Calu3 (cell line): ENCODE measurements around the gene SMG9. TPM values are rescaled to one million over a fixed set of nuclear protein-coding genes. Genes with fewer than 3 reads are reported as not detected.

Experiments used
- BruUV-seq: library from RNA; stranded (reverse); fragments of 400-500 nt; replicated peaks from 2 replicates; lab custom pipeline; 2021; lab: Mats Ljungman, UMichigan
- CTCF ChIA-PET: fragments of 300-600 bp; sonication (Branson Sonifier 250); formaldehyde crosslinking; loops from one replicate; lab custom pipeline; 2022; ENCODE audit warnings: antibody characterized with exemption; lab: Charles Lee
- DNase-seq: peaks from one replicate; pipeline ENCODE4 v3.0.0; 2022
- H3K27ac Mint-ChIP-seq: one replicate; pipeline ENCODE4 v1.8.0; 2022; ENCODE audit warnings: mixed read lengths; ENCODE audit not compliant: unreplicated experiment
- H3K27me3 Mint-ChIP-seq: one replicate; pipeline ENCODE4 v1.8.0; 2022; ENCODE audit warnings: mixed read lengths; ENCODE audit not compliant: unreplicated experiment
- H3K36me3 Mint-ChIP-seq: one replicate; pipeline ENCODE4 v1.8.0; 2022; ENCODE audit warnings: mild to moderate bottlenecking, moderate library complexity, mixed read lengths; ENCODE audit not compliant: insufficient read depth, unreplicated experiment
- H3K4me1 Mint-ChIP-seq: one replicate; pipeline ENCODE4 v1.8.0; 2022; ENCODE audit warnings: mild to moderate bottlenecking, low read depth, mixed read lengths; ENCODE audit not compliant: unreplicated experiment
- H3K4me3 Mint-ChIP-seq: one replicate; pipeline ENCODE4 v1.8.0; 2022; ENCODE audit warnings: mild to moderate bottlenecking, low read depth, moderate library complexity, mixed read lengths; ENCODE audit not compliant: unreplicated experiment
- H3K9me3 Mint-ChIP-seq: one replicate; pipeline ENCODE4 v1.8.0; 2022; ENCODE audit warnings: low read depth, mixed read lengths; ENCODE audit not compliant: unreplicated experiment
- CTCF ChIP-seq: fragments of 200-600 bp; IDR thresholded peaks from one replicate; pipeline ENCODE4 v1.8.0; 2022; ENCODE audit warnings: antibody characterized with exemption; ENCODE audit not compliant: unreplicated experiment
- intact Hi-C: fragments of 100-400 bp; cut with micrococcal nuclease; formaldehyde crosslinking; loops from one replicate; pipeline ENCODE4 v1.10.0; 2022; ENCODE audit not compliant: unreplicated experiment
- total RNA-seq: library from RNA; stranded (reverse); gene quantifications from 2 replicates; pipeline ENCODE4 v1.2.3, GENCODE V29; 2022

The SMG9 gene
- total RNA-seq, 1 experiment from 2014 or later = 85.5 TPM

GRCh38 chr19:43678512-43679261 lies 76.1 kb downstream of the SMG9 start:
- no peak overlapping the region for H3K27ac Mint-ChIP-seq
- DNase-seq = no peak
- BruUV-seq = no TSS peak
- H3K4me1 Mint-ChIP-seq = peaks cover 15% of the 10 kb centered on the region
- CTCF ChIA-PET = interaction anchor here (0.7 to 1.6 kb wide), 3 partner anchors 9 to 47 kb away, joined by 3 to 13 read pairs (median 5); partner anchors contain the start of gene PLAUR
- peaks cover 6% of the 10 kb centered on the region for H3K36me3 Mint-ChIP-seq
- no peaks in the 10 kb centered on the region for H3K9me3 Mint-ChIP-seq
- H3K4me3 Mint-ChIP-seq = no peak overlapping the region
- intact Hi-C loops = no loop called here
- TF ChIP-seq CTCF = no peak
- H3K27me3 Mint-ChIP-seq = no peaks in the 10 kb centered on the region

Other genes starting within 250 kb of the SMG9 start
- 44.8 and 48.4 TPM in 2 replicates for gene ETHE1, start 227.8 kb downstream of the SMG9 start, total RNA-seq
- gene ZNF575, start 221.8 kb downstream of the SMG9 start, total RNA-seq = 2.2 and 2.8 TPM in 2 replicates
- gene XRCC1, start 179.4 kb downstream of the SMG9 start, total RNA-seq = 55.8 and 56.8 TPM in 2 replicates
- gene PINLYP, start 179.2 kb downstream of the SMG9 start, total RNA-seq = 0.17 and 0.76 TPM in 2 replicates
- gene IRGQ, start 158.8 kb downstream of the SMG9 start, total RNA-seq = 34.2 and 36.1 TPM in 2 replicates
- 19.4 and 20.7 TPM in 2 replicates for gene ZNF576, start 158.4 kb downstream of the SMG9 start, total RNA-seq
- gene SRRM5, start 142.9 kb downstream of the SMG9 start, total RNA-seq = 1.9 and 2.0 TPM in 2 replicates
- gene ZNF428, start 135.3 kb downstream of the SMG9 start, total RNA-seq = 32.8 and 33.2 TPM in 2 replicates
- 14.5 and 17.5 TPM in 2 replicates for gene CADM4, start 115.1 kb downstream of the SMG9 start, total RNA-seq
- gene PLAUR, start 84.8 kb downstream of the SMG9 start, total RNA-seq = 78.2 and 147 TPM in 2 replicates
- gene IRGC, start 38.9 kb downstream of the SMG9 start, total RNA-seq = not detected in 2 replicates
- 147 and 152 TPM in 2 replicates for gene KCNN4, start 26.0 kb upstream of the SMG9 start, total RNA-seq
- gene LYPD5, start 47.5 kb upstream of the SMG9 start, total RNA-seq = 5.0 and 6.4 TPM in 2 replicates
- gene ZNF283, start 72.4 kb upstream of the SMG9 start, total RNA-seq = 12.9 and 13.9 TPM in 2 replicates
- 4.4 and 4.6 TPM in 2 replicates for gene ZNF404, start 129.0 kb upstream of the SMG9 start, total RNA-seq
- gene ZNF45, start 180.3 kb upstream of the SMG9 start, total RNA-seq = 14.9 and 20.3 TPM in 2 replicates
- 6.3 and 8.3 TPM in 2 replicates for gene ZNF221, start 196.3 kb upstream of the SMG9 start, total RNA-seq
- gene ZNF155, start 229.2 kb upstream of the SMG9 start, total RNA-seq = 6.8 and 6.9 TPM in 2 replicates
- gene ZNF230, start 248.0 kb upstream of the SMG9 start, total RNA-seq = 6.0 and 7.8 TPM in 2 replicates